Measurements from ENCODE around the gene KRT7.

The KRT7 gene

DNA sequence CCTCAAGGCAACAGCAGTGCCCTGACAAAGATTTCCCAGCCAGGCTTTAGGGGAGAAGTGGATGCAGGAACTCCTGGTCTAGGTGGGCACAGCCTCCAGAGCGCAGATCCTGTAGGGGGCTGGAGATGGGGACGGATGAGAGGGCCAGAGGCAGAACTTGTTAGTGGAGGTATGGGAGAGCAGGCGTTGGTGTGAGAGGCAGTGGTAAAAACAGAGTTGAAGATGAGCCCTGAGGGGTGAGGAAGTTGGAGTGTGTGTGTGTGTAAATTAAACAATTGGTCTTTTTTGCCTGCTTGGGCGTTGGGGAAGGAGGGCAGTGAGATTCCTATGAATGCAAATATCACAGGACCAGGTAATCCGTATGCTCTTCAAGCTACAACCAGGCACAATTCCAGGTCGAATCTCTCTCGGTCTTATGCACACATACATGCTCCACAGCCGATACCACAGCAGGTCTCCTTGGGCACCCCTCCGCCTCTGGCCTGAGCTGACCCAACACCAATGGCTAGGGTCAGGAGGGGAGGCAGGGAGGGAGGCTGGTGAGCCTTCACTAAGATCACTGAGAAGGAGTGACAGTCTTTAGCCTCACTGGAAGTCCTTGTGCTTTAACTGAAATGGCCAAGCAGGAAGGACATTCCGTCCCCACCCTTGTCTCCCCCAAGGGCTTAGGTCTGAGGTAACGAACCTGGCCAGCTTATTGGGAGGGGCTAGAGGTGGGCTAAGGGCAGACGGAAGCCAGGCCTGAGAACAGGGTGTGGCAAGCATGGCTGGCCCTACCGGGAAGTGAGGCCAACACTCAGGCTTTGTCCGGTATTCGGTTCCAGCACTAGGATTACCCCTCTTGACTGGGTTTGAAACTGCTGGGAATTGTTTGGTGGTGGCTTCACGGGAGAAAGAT, 1.5 kb upstream of the KRT7 start:
- no peak overlapping the region for H3K4me3 ChIP-seq (ENCODE audit: low read length)
- DNase-seq (ENCODE audit: low read depth) = no peak
- TF ChIP-seq, protein P1, sequence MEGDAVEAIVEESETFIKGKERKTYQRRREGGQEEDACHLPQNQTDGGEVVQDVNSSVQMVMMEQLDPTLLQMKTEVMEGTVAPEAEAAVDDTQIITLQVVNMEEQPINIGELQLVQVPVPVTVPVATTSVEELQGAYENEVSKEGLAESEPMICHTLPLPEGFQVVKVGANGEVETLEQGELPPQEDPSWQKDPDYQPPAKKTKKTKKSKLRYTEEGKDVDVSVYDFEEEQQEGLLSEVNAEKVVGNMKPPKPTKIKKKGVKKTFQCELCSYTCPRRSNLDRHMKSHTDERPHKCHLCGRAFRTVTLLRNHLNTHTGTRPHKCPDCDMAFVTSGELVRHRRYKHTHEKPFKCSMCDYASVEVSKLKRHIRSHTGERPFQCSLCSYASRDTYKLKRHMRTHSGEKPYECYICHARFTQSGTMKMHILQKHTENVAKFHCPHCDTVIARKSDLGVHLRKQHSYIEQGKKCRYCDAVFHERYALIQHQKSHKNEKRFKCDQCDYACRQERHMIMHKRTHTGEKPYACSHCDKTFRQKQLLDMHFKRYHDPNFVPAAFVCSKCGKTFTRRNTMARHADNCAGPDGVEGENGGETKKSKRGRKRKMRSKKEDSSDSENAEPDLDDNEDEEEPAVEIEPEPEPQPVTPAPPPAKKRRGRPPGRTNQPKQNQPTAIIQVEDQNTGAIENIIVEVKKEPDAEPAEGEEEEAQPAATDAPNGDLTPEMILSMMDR (conservative IDR thresholded peaks at IDR 0.05; ENCODE audit: low read length) = no peak

DNA sequence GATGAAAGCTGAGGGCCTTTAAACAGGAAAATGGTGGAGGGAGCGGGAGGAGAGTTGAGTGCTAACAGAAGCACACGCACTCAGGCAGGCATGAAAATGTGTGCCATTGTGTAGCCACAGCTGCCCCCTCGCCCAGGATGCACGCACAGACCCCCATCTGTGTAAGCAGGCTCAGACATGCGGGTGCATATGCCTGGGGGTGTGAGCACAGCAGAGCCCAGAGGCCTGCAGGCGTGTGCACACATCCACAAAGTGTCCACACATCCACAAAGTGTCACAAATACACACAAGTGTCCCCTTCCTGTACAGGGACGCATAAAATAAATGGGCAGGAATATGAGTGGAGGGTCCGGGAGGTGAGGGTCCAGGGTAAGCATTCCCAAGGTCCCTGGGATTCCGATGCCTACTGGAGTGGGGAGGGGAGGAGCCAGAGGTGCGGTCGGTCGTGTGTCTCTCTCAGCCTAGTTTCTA, 805 bp upstream of the KRT7 start:
- peak overlapping the region; percentile 46 for H3K4me3 ChIP-seq (ENCODE audit: low read length)
- TF ChIP-seq, protein P1 (conservative IDR thresholded peaks at IDR 0.05; ENCODE audit: low read length) = no peak
- no peak for DNase-seq (ENCODE audit: low read depth)

DNA sequence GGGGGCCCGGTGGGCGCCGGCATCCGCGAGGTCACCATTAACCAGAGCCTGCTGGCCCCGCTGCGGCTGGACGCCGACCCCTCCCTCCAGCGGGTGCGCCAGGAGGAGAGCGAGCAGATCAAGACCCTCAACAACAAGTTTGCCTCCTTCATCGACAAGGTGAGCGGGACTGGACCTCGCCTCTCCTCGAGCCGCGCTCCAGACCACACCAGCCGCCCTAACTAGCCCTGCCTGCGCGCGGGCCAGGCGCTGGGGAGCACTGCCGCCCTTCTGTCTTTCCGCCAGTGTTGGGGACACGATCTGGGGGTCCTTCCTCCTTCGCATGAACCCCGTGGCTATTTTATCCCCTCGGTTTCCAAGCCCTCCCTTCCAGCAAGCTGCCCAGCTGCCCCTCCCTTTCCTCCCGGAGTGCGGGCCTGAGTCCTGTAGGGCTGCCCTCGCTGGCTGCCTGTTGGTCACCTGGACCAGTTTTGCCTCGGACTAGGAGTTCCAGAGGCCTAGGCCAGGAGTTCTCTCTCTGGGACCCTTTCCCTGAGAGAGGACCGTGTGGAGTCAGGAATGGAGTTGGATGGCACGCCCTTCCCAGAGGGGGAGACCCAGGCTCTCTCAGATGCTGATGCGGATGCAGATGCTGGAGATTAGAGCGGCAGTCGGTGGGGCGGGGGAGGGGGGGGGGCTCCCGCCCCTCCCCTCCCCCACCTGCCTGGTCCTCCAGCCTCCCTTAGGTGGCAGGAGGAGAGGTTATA, 592 bp downstream of the KRT7 start:
- DNase-seq (ENCODE audit: low read depth) = no peak
- TF ChIP-seq, protein P1 (conservative IDR thresholded peaks at IDR 0.05; ENCODE audit: low read length) = no peak
- peak overlapping the region; percentile 42 for H3K4me3 ChIP-seq (ENCODE audit: low read length)

DNA sequence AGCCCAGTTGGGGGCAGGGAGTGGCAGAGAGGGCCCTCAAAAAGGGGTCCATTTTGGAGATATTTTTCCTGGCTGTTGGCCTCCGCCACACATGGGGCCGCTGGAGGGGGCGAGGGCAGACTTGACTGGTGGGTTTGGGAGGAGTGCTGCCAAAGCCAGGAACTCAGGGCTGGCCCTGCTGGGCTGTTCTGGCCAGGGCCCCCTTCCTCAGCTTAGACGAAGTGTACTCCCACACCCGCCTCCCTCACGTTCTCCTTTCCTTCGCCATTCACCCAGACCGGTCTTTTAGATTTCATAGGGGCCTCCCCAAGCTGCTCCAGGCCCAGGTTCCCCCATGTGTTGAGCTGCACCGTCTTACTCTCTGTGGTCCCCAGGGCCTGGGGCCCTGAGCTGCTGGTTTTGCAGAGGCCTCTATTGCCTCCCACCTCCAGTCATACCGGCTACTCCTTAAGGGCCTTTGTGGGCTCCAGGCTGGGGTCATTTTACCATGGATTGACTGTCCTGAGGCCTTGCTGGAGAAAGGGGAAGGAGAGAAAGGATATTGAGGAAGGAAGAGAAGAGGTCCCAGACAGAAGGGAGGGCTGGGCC, 1.3 kb downstream of the KRT7 start:
- no peak for DNase-seq (ENCODE audit: low read depth)
- H3K4me3 ChIP-seq (ENCODE audit: low read length) = no peak overlapping the region
- TF ChIP-seq, protein P1 (conservative IDR thresholded peaks at IDR 0.05; ENCODE audit: low read length) = no peak

DNA sequence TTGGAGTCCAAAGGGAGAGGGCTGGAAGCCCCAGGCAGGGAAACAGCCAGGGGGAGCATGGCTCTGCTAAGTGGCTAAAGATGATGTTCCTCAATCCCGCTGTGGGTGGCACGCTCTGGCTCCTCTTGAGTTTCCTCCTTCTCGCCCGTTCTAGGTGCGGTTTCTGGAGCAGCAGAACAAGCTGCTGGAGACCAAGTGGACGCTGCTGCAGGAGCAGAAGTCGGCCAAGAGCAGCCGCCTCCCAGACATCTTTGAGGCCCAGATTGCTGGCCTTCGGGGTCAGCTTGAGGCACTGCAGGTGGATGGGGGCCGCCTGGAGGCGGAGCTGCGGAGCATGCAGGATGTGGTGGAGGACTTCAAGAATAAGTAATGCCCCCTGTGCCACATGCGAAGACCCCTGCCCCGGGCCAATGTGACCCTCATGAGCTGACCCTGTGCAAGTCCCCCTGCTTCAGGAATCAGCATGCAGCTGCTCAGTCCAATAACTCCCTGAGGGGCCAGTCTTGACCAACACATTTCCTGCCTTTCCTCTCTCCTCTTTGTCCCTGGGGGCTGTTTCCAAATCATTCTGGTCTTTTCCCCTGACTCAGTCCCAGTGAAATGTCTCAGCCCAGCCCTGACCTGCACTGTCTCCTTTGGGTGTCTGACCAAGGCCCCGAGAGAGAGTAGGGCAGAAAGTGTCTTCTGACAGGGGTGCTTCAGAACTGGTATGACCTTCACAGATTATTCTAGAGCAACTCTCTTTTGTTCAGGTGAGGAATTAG, 2.1 kb downstream of the KRT7 start:
- DNase-seq (ENCODE audit: low read depth) = peak; percentile 42
- no peak overlapping the region for H3K4me3 ChIP-seq (ENCODE audit: low read length)
- TF ChIP-seq, protein P1 (conservative IDR thresholded peaks at IDR 0.05; ENCODE audit: low read length) = no peak

DNA sequence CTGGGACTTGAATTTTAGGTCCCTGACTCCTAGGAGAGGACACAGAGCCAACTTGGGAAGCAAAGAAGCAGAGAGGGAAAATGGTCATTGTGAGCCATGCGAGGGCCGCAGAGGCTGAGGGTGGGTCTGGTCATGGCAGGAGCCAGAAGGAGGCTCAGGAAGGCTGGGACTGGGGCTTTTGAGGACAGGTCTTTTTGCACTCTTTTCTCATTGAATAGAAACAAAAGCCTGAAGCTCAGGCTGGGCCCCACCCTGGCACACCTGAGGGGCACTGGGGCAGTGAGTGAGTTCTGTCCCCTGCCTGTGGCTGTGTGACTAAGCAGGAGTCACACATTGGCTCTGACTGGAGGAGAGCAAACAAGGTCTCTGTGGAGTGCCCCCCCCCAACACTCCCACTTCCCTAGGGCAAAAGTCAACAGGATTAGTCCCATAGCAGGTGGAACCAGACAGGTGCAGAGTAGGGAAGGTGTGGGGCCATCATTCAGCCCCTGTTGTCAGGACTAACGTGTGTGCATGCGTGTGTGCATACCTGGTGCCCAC, 2.8 kb downstream of the KRT7 start:
- DNase-seq (ENCODE audit: low read depth) = no peak
- TF ChIP-seq, protein P1 (conservative IDR thresholded peaks at IDR 0.05; ENCODE audit: low read length) = no peak
- no peak overlapping the region for H3K4me3 ChIP-seq (ENCODE audit: low read length)
